Sigmoid colon (tissue), 4 donors: ENCODE data around the gene PRKAA1.

Experiments
- EP300 ChIP-seq, 4 donors: sonication (generic); formaldehyde crosslinking; IDR thresholded peaks; one replicate each; pipeline ENCODE4 v1.6.1; 2017; ENCODE audit warnings: antibody characterized with exemption in 4 of 4
- POLR2A ChIP-seq, 2 donors: fragments of 450-650 bp; IDR thresholded peaks; one replicate each; pipeline ENCODE4 v1.6.1; 2016; ENCODE audit warnings: antibody characterized with exemption in 2 of 2, mild to moderate bottlenecking in 2 of 2, moderate library complexity in 2 of 2
- TF ChIP-seq, protein P1 (sequence below), 4 experiments: fragments of 450-650 bp in 3 of 4; fragments of 200-600 bp in 1 of 4; IDR thresholded peaks; one replicate each; pipeline ENCODE4 v1.5.1; 2016 to 2019; ENCODE audit warnings: antibody characterized with exemption in 4 of 4, mild to moderate bottlenecking in 3 of 4, moderate library complexity in 2 of 4

DNA sequence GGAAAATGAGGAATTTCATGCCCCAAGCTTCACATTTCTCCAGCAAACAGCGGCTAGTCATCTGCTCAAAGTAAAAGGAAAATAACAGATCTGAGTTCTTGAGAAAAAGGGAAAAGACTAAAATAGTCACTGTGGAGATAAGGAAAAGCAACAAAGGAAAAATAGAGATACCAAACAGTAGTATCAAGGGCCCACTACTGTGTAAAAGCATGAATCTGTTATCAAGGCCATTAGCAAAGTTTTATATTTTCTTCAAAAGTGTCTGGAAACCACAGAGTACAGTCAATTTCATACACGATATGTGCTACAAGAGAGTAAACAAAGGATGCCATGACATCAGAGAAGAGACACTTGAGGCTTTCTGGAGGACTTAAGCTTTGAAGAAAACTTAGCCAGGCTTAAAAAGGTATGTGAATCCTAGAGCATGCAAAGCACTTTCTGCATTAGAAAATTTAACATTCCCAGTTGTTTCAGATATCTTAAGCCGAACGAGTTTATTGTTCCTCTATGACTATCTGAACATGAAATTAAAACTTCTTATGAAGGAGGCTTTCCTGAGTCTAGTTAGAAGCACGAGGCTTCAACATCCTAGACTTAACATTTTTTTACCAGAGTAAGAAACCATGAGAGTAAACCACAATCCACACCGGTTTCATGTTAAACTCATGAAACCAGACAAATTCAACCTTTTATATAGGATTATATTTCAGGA, 43.6 kb downstream of the PRKAA1 start:
- TF ChIP-seq, protein P1, sequence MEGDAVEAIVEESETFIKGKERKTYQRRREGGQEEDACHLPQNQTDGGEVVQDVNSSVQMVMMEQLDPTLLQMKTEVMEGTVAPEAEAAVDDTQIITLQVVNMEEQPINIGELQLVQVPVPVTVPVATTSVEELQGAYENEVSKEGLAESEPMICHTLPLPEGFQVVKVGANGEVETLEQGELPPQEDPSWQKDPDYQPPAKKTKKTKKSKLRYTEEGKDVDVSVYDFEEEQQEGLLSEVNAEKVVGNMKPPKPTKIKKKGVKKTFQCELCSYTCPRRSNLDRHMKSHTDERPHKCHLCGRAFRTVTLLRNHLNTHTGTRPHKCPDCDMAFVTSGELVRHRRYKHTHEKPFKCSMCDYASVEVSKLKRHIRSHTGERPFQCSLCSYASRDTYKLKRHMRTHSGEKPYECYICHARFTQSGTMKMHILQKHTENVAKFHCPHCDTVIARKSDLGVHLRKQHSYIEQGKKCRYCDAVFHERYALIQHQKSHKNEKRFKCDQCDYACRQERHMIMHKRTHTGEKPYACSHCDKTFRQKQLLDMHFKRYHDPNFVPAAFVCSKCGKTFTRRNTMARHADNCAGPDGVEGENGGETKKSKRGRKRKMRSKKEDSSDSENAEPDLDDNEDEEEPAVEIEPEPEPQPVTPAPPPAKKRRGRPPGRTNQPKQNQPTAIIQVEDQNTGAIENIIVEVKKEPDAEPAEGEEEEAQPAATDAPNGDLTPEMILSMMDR (IDR thresholded peaks at IDR 0.05): no peak
- no peak for TF ChIP-seq POLR2A (IDR thresholded peaks at IDR 0.05)
- TF ChIP-seq EP300 (IDR thresholded peaks at IDR 0.05): no peak
